Astrocyte (in vitro differentiated cells and primary cell): ENCODE data around the gene SCNN1B.

ENCODE experiments used
- CTCF ChIP-seq: IDR thresholded peaks from 2 replicates; pipeline ENCODE4 v1.5.1; 2011; ENCODE audit warnings: low read depth, mild to moderate bottlenecking, inconsistent platforms, low read length, moderate library complexity; ENCODE audit not compliant: insufficient read depth
- EZH2 ChIP-seq: IDR thresholded peaks from 2 replicates; pipeline ENCODE4 v1.6.1; 2012; ENCODE audit warnings: mild to moderate bottlenecking, low read length, inconsistent platforms; ENCODE audit not compliant: insufficient read depth

- TF ChIP-seq CTCF (no peak), EZH2 (no peak)
Observed at GRCh38 chr16:23288209-23288608, 13.9 kb upstream of the SCNN1B start.
